HEK293 (cell line): ENCODE results near the gene CSNK1A1.

Experiments used
- CTCF ChIA-PET: fragments of 350-600 bp; formaldehyde crosslinking; extraction: SDS; loops from one replicate; lab custom pipeline; 2021; ENCODE audit warnings: antibody characterized with exemption; lab: Yijun Ruan, JAX
- POLR2A ChIA-PET: fragments of 300-600 bp; formaldehyde crosslinking; extraction: SDS; loops from one replicate; lab custom pipeline; 2020; ENCODE audit warnings: antibody characterized with exemption, inconsistent platforms; lab: Yijun Ruan, JAX
- H3K27ac ChIP-seq: fragments of 200-500 bp; sonication (Bioruptor generic); 2 replicates; pipeline ENCODE4 v1.5.1; 2014; ENCODE audit warnings: low read depth, low read length, control low read depth, inconsistent platforms; ENCODE audit errors: extremely low read depth
- H3K36me3 ChIP-seq, 2 experiments: fragments of 200-500 bp in 1 of 2; sonication (Bioruptor generic) in 1 of 2; 1 replicate in 1 of 2; 2 replicates in 1 of 2; pipeline ENCODE4 v1.5.1; 2014 to 2017; ENCODE audit warnings: inconsistent platforms in 2 of 2, low read length in 2 of 2; ENCODE audit not compliant: control insufficient read depth in 2 of 2, insufficient read depth in 1 of 2
- H3K4me1 ChIP-seq: fragments of 200-500 bp; sonication (Bioruptor generic); 2 replicates; pipeline ENCODE4 v1.5.1; 2014; ENCODE audit warnings: mild to moderate bottlenecking, low read length, inconsistent platforms; ENCODE audit not compliant: control insufficient read depth, insufficient read depth
- H3K4me3 ChIP-seq: 2 replicates; pipeline ENCODE4 v1.5.1; 2011; ENCODE audit warnings: low read depth, mild to moderate bottlenecking, control low read depth, low read length, moderate library complexity
- H3K9me3 ChIP-seq: fragments of 200-500 bp; sonication (Bioruptor generic); 2 replicates; pipeline ENCODE4 v1.5.1; 2014; ENCODE audit warnings: low read depth, low read length, inconsistent platforms; ENCODE audit not compliant: control insufficient read depth, insufficient read depth
- PRDM1 ChIP-seq: fragments of 450-650 bp; formaldehyde crosslinking; IDR thresholded peaks from 2 replicates; pipeline ENCODE4; 2016; ENCODE audit warnings: missing biosample characterization, missing genetic modification characterization
- RBAK ChIP-seq: fragments of 450-650 bp; formaldehyde crosslinking; IDR thresholded peaks from 2 replicates; pipeline ENCODE4 v1.5.1; 2016; ENCODE audit warnings: missing biosample characterization, missing genetic modification characterization
- REPIN1 ChIP-seq: fragments of 450-650 bp; formaldehyde crosslinking; IDR thresholded peaks from 2 replicates; pipeline ENCODE4 v1.5.1; 2017; ENCODE audit warnings: missing biosample characterization, missing genetic modification characterization, low read depth
- SETDB1 ChIP-seq: IDR thresholded peaks from one replicate; pipeline ENCODE4 v1.6.1; 2017; ENCODE audit warnings: mild to moderate bottlenecking, low read length, moderate library complexity, mixed read lengths; ENCODE audit not compliant: insufficient read length
- TCF7L2 ChIP-seq: IDR thresholded peaks from 2 replicates; pipeline ENCODE4 v1.6.1; 2011; ENCODE audit warnings: low read depth, mild to moderate bottlenecking, inconsistent platforms, low read length, moderate library complexity, borderline replicate concordance
- ZBTB17 ChIP-seq: fragments of 450-650 bp; formaldehyde crosslinking; IDR thresholded peaks from 2 replicates; pipeline ENCODE4 v1.5.1; 2016; ENCODE audit warnings: missing biosample characterization, missing genetic modification characterization
- ZBTB44 ChIP-seq: fragments of 450-650 bp; IDR thresholded peaks from 2 replicates; pipeline ENCODE4 v1.5.1; 2018; ENCODE audit warnings: missing biosample characterization, mild to moderate bottlenecking, missing genetic modification characterization
- ZFP37 ChIP-seq: fragments of 450-650 bp; formaldehyde crosslinking; IDR thresholded peaks from 2 replicates; pipeline ENCODE4 v1.5.1; 2016; ENCODE audit warnings: missing biosample characterization, missing genetic modification characterization
- ZNF112 ChIP-seq: fragments of 450-650 bp; formaldehyde crosslinking; IDR thresholded peaks from 2 replicates; pipeline ENCODE4 v1.5.0; 2017; ENCODE audit warnings: missing biosample characterization, missing genetic modification characterization
- ZNF138 ChIP-seq: fragments of 450-650 bp; formaldehyde crosslinking; IDR thresholded peaks from 2 replicates; pipeline ENCODE4 v1.5.1; 2016; ENCODE audit warnings: missing biosample characterization, missing genetic modification characterization, borderline replicate concordance
- ZNF211 ChIP-seq: fragments of 450-650 bp; formaldehyde crosslinking; IDR thresholded peaks from 2 replicates; pipeline ENCODE4 v1.5.1; 2016; ENCODE audit warnings: low read depth, missing biosample characterization, missing genetic modification characterization
- ZNF223 ChIP-seq: fragments of 450-650 bp; formaldehyde crosslinking; IDR thresholded peaks from 2 replicates; pipeline ENCODE4 v1.5.1; 2016; ENCODE audit warnings: missing biosample characterization, missing genetic modification characterization
- ZNF335 ChIP-seq: fragments of 450-650 bp; formaldehyde crosslinking; conservative IDR thresholded peaks from 2 replicates; pipeline ENCODE4 v1.5.1; 2016; ENCODE audit warnings: missing biosample characterization, missing genetic modification characterization
- ZNF366 ChIP-seq: fragments of 450-650 bp; formaldehyde crosslinking; conservative IDR thresholded peaks from 2 replicates; pipeline ENCODE4 v1.5.1; 2016; ENCODE audit warnings: missing biosample characterization, missing genetic modification characterization
- ZNF449 ChIP-seq: fragments of 450-650 bp; formaldehyde crosslinking; IDR thresholded peaks from 2 replicates; pipeline ENCODE4 v1.5.1; 2017; ENCODE audit warnings: missing biosample characterization, mild to moderate bottlenecking, missing genetic modification characterization, moderate library complexity
- ZNF513 ChIP-seq: fragments of 450-650 bp; IDR thresholded peaks from 2 replicates; pipeline ENCODE4 v1.5.1; 2018; ENCODE audit warnings: missing biosample characterization, missing genetic modification characterization
- ZNF558 ChIP-seq: fragments of 450-650 bp; formaldehyde crosslinking; IDR thresholded peaks from 2 replicates; pipeline ENCODE4 v1.5.1; 2016; ENCODE audit warnings: missing biosample characterization, missing genetic modification characterization
- ZNF580 ChIP-seq: fragments of 450-650 bp; formaldehyde crosslinking; IDR thresholded peaks from 2 replicates; pipeline ENCODE4 v1.5.1; 2016; ENCODE audit warnings: missing biosample characterization, missing genetic modification characterization
- ZNF600 ChIP-seq: fragments of 450-650 bp; formaldehyde crosslinking; IDR thresholded peaks from 2 replicates; pipeline ENCODE4 v1.5.1; 2016; ENCODE audit warnings: missing biosample characterization, missing genetic modification characterization
- ZNF629 ChIP-seq: fragments of 450-650 bp; formaldehyde crosslinking; IDR thresholded peaks from 2 replicates; pipeline ENCODE4 v1.5.1; 2017; ENCODE audit warnings: missing biosample characterization, missing genetic modification characterization
- ZNF768 ChIP-seq: fragments of 450-650 bp; formaldehyde crosslinking; IDR thresholded peaks from 2 replicates; pipeline ENCODE4 v1.5.1; 2018; ENCODE audit warnings: missing biosample characterization, mild to moderate bottlenecking, missing genetic modification characterization

CSNK1A1 gene

GRCh38 chr5:149585910-149586309, 34.7 kb upstream of the CSNK1A1 start (continued):
- TF ChIP-seq ZNF513 (tag by site-specific recombination) (no peak), ZNF366 (tag by site-specific recombination) (no peak), ZNF629 (tag by site-specific recombination) (no peak)

- no peak overlapping the region for H3K27ac ChIP-seq
- TF ChIP-seq ZBTB44 (tag by site-specific recombination) (no peak), ZNF768 (tag by site-specific recombination) (no peak), ZNF211 (tag by site-specific recombination) (no peak), ZFP37 (no peak), REPIN1 (tag by site-specific recombination) (no peak), ZNF112 (tag by site-specific recombination) (no peak), ZNF335 (no peak), ZNF138 (tag by site-specific recombination) (no peak), RBAK (tag by site-specific recombination) (no peak), PRDM1 (tag by site-specific recombination) (no peak), ZNF580 (tag by site-specific recombination) (no peak), ZNF449 (tag by site-specific recombination) (no peak), ZNF223 (no peak), TCF7L2 (no peak), SETDB1 (no peak)
Measured at GRCh38 chr5:149584121-149584520, 32.9 kb upstream of the CSNK1A1 start.

GRCh38 chr5:149583394-149583793, 32.2 kb upstream of the CSNK1A1 start:
- Histone ChIP-seq H3K4me1 (peaks cover 4% of the 10 kb centered on the region), H3K9me3 (no peaks in the 10 kb centered on the region), H3K4me3 (no peak overlapping the region), H3K27ac (no peak overlapping the region), H3K36me3 (no peaks in the 10 kb centered on the region)
- TF ChIP-seq ZNF600 (tag by site-specific recombination) (no peak), ZBTB17 (tag by site-specific recombination) (peak; percentile 29; the same call in 1 of the 2 replicates), ZNF558 (tag by site-specific recombination) (no peak)
- ChIA-PET CTCF (interaction anchor here (2.1 kb wide), 1 partner anchor 35 kb away, joined by 10 read pairs; no protein-coding TSS in a partner anchor), POLR2A (no interaction called here)

More at GRCh38 chr5:149584121-149584520, 32.9 kb upstream of the CSNK1A1 start:
- Histone ChIP-seq H3K4me1 (peaks cover 4% of the 10 kb centered on the region), H3K4me3 (no peak overlapping the region), H3K36me3 (no peaks in the 10 kb centered on the region), H3K9me3 (no peaks in the 10 kb centered on the region)
- CTCF ChIA-PET = no interaction called here
- POLR2A ChIA-PET = no interaction called here
